Measurements from ENCODE around the gene CDH4.

DNA sequence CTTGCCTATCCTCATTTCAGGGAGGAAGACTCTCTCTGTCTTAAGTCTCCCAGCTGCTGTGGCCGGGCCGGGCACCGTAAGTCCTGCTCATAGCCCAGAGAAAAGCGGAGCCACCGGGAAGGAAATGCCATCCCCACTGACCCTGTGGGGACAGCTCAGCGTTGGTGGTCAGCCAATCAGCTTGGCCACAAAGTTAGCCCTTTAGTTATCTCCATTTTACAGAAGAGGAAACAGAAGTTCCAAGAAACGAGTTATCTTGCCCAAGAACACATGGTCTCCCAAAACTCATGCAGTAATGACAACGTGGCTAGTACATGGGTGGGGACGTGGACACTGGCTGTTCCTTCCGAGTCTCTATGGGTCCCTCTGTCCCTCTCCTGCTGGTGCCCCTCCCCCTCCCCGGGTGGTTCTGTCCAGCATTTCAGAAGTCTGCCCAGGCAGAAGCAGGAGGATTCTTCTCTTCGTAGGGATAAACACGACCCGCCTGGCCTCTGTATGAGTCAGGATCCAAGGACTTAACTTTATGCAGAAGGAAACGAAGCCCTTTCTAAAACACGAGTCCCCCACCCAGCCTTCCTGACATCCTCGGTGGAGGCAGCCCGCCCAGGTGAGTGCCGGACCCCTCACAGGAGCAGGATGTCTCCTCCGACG lies 273.8 kb downstream of the CDH4 start:
- TF ChIP-seq, protein P1, sequence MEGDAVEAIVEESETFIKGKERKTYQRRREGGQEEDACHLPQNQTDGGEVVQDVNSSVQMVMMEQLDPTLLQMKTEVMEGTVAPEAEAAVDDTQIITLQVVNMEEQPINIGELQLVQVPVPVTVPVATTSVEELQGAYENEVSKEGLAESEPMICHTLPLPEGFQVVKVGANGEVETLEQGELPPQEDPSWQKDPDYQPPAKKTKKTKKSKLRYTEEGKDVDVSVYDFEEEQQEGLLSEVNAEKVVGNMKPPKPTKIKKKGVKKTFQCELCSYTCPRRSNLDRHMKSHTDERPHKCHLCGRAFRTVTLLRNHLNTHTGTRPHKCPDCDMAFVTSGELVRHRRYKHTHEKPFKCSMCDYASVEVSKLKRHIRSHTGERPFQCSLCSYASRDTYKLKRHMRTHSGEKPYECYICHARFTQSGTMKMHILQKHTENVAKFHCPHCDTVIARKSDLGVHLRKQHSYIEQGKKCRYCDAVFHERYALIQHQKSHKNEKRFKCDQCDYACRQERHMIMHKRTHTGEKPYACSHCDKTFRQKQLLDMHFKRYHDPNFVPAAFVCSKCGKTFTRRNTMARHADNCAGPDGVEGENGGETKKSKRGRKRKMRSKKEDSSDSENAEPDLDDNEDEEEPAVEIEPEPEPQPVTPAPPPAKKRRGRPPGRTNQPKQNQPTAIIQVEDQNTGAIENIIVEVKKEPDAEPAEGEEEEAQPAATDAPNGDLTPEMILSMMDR (optimal IDR thresholded peaks at IDR 0.05 in 1 of 3, IDR thresholded peaks at IDR 0.05 in 1 of 3, conservative IDR thresholded peaks at IDR 0.05 in 1 of 3; ENCODE audit: extremely low read depth in 1 of 3, insufficient read depth in 2 of 3, low read length in 3 of 3) = no peak
- no peak for TF ChIP-seq EZH2 (IDR thresholded peaks at IDR 0.05; ENCODE audit: low read length)

Measured in keratinocyte (primary cell).